B cell (primary cell): ENCODE measurements around the gene SLC39A12. TPM values are rescaled to one million over a fixed set of nuclear protein-coding genes. Genes with fewer than 3 reads are reported as not detected.

Source experiments
- ATAC-seq: fragments of 200-7000 bp; cut with Tn5 transposase; one replicate; pipeline ENCODE4 v1.10.0; 2021; ENCODE audit warnings: low read depth, mild to moderate bottlenecking, moderate number of reproducible peaks, moderate library complexity
- CTCF ChIA-PET: fragments of 350-600 bp; sonication (Branson Sonifier 250); formaldehyde crosslinking; loops from one replicate; lab custom pipeline; 2021; ENCODE audit warnings: antibody characterized with exemption, inconsistent platforms; lab: Charles Lee
- POLR2A ChIA-PET: fragments of 350-600 bp; sonication (Branson Sonifier 250); formaldehyde crosslinking; loops from one replicate; lab custom pipeline; 2021; ENCODE audit warnings: antibody characterized with exemption; lab: Charles Lee
- DNase-seq: peaks from one replicate; pipeline ENCODE4 v3.0.0; 2013
- H2AFZ ChIP-seq: 2 replicates; pipeline ENCODE4 v1.6.1; 2012; ENCODE audit warnings: mild to moderate bottlenecking, low read depth, low read length; ENCODE audit not compliant: insufficient read depth, poor library complexity, severe bottlenecking
- H3K27ac ChIP-seq, 2 donors: 1 replicate in 1 of 2; 2 replicates in 1 of 2; pipeline ENCODE4 v1.5.1; 2012 to 2013; ENCODE audit warnings: low read length in 2 of 2, mild to moderate bottlenecking in 2 of 2, moderate library complexity in 1 of 2
- H3K27me3 ChIP-seq, 4 experiments: fragments of 200-600 bp in 1 of 4; sonication (generic) in 1 of 4; replicated peaks in 1 of 4; 1 replicate in 2 of 4; 2 replicates in 2 of 4; pipeline versions ENCODE4 v1.6.1 to v1.7.0; 2013 to 2016; ENCODE audit warnings: low read length in 3 of 4, mild to moderate bottlenecking in 2 of 4, mixed read lengths in 1 of 4, moderate library complexity in 1 of 4; ENCODE audit not compliant: insufficient read depth in 4 of 4, control insufficient read depth in 3 of 4; ENCODE audit errors: control extremely low read depth in 1 of 4
- H3K36me3 ChIP-seq, 2 experiments: replicated peaks in 1 of 2; 1 replicate in 1 of 2; 2 replicates in 1 of 2; pipeline versions ENCODE4 v1.6.1 to v1.7.1; 2013; ENCODE audit warnings: low read length in 1 of 2; ENCODE audit not compliant: insufficient read depth in 2 of 2, control insufficient read depth in 1 of 2; ENCODE audit errors: control extremely low read depth in 1 of 2, extremely low read depth in 1 of 2
- H3K4me1 ChIP-seq, 2 donors: fragments of 200-600 bp in 1 of 2; sonication (generic) in 1 of 2; 1 replicate in 1 of 2; 2 replicates in 1 of 2; pipeline versions ENCODE4 v1.5.1 to v1.6.1; 2013 to 2017; ENCODE audit warnings: low read length in 2 of 2; ENCODE audit not compliant: control insufficient read depth in 2 of 2, insufficient read depth in 2 of 2
- H3K4me2 ChIP-seq: replicated peaks from 2 replicates; pipeline ENCODE3; 2012; ENCODE audit warnings: mild to moderate bottlenecking, low read depth, low read length; ENCODE audit not compliant: poor library complexity, severe bottlenecking
- H3K4me3 ChIP-seq, 5 experiments: fragments of 200-600 bp in 1 of 5; sonication (generic) in 1 of 5; 1 replicate in 3 of 5; 2 replicates in 2 of 5; pipeline versions ENCODE4 v1.5.1 to v1.7.0; 2011 to 2016; ENCODE audit warnings: low read length in 4 of 5, mild to moderate bottlenecking in 4 of 5, low read depth in 2 of 5, control low read depth in 1 of 5, moderate library complexity in 1 of 5; ENCODE audit not compliant: insufficient read depth in 1 of 5; ENCODE audit errors: control extremely low read depth in 1 of 5, extremely low read depth in 1 of 5
- H3K79me2 ChIP-seq: fragments of 200-600 bp; sonication (generic); one replicate; pipeline ENCODE4 v1.6.0; 2016; ENCODE audit warnings: low read length; ENCODE audit not compliant: control insufficient read depth, insufficient read depth
- H3K9ac ChIP-seq: fragments of 200-600 bp; sonication (generic); 2 replicates; pipeline ENCODE4 v1.6.1; 2017; ENCODE audit warnings: mild to moderate bottlenecking, low read length, moderate library complexity
- H3K9me3 ChIP-seq, 3 donors: one replicate each; pipeline versions ENCODE4 v1.6.1 to v1.7.1; 2013; ENCODE audit warnings: low read length in 2 of 3; ENCODE audit not compliant: control insufficient read depth in 2 of 3, insufficient read depth in 1 of 3; ENCODE audit errors: control extremely low read depth in 1 of 3
- H4K20me1 ChIP-seq: 2 replicates; pipeline ENCODE4 v1.6.0; 2012; ENCODE audit warnings: mild to moderate bottlenecking, low read length; ENCODE audit not compliant: insufficient read depth, control insufficient read depth, poor library complexity, severe bottlenecking
- H3K27ac Mint-ChIP-seq: one replicate; pipeline ENCODE4 v1.8.0; 2021; ENCODE audit warnings: mixed read lengths
- H3K27me3 Mint-ChIP-seq: one replicate; pipeline ENCODE4 v1.8.0; 2021; ENCODE audit warnings: mixed read lengths
- H3K4me1 Mint-ChIP-seq: one replicate; pipeline ENCODE4 v1.8.0; 2021; ENCODE audit warnings: mixed read lengths
- H3K4me3 Mint-ChIP-seq: one replicate; pipeline ENCODE4 v1.8.0; 2021; ENCODE audit warnings: mixed read lengths
- H3K9me3 Mint-ChIP-seq: one replicate; pipeline ENCODE4 v1.8.0; 2022; ENCODE audit warnings: mixed read lengths; ENCODE audit not compliant: insufficient read depth
- CTCF ChIP-seq: fragments of 200-600 bp; IDR thresholded peaks from one replicate; pipeline ENCODE4 v1.8.0; 2022; ENCODE audit warnings: antibody characterized with exemption, mild to moderate bottlenecking
- EZH2 ChIP-seq: IDR thresholded peaks from 2 replicates; pipeline ENCODE4 v1.6.1; 2012; ENCODE audit warnings: borderline replicate concordance, low read depth, mild to moderate bottlenecking, moderate library complexity, low read length; ENCODE audit not compliant: insufficient read depth, poor library complexity, severe bottlenecking
- WGBS: methylation state at CpG from one replicate; pipeline ENCODE4 v1.1.5; 2013; ENCODE audit warnings: missing lambda C conversion rate; ENCODE audit not compliant: insufficient coverage; 5-methylcytosine and 5-hydroxymethylcytosine counted together
- intact Hi-C: fragments of 100-400 bp; cut with micrococcal nuclease; formaldehyde crosslinking; loops from one replicate; pipeline ENCODE4 v1.10.0; 2022
- polyA plus RNA-seq: library from polyadenylated mRNA; depleted of rRNA; stranded (reverse); fragments of >200 nt; gene quantifications from 2 replicates; pipeline ENCODE4 v1.2.3, GENCODE V29; 2012
- total RNA-seq, 2 donors: library from RNA; stranded (reverse); fragments of 120-200 nt in 1 of 2; gene quantifications; 1 replicate in 1 of 2; 2 replicates in 1 of 2; pipeline versions ENCODE4 v1.2.3 to v1.2.4, GENCODE V29; 2013 to 2022

SLC39A12 gene
- total and polyA plus RNA-seq, 2 donors (not counting 1 experiment from before 2014, with no cell fraction given), result not detected

GRCh38 chr10:17954861-17955260 is 3.1 kb downstream of the SLC39A12 start:
- intact Hi-C loops, result no loop called here
- H3K27ac ChIP-seq, result no peak overlapping the region
- H3K4me3 ChIP-seq, result no peak overlapping the region
- DNase-seq, result no peak
- no CpG with 5 or more reads among the region's 2 CpGs for WGBS
- CTCF ChIA-PET, result no interaction called here
- no peaks in the 10 kb centered on the region for H3K4me1 Mint-ChIP-seq
- TF ChIP-seq CTCF (no peak), EZH2 (no peak)
- no peaks in the 10 kb centered on the region for H4K20me1 ChIP-seq
- no peaks in the 10 kb centered on the region for H3K36me3 ChIP-seq
- H3K9ac ChIP-seq, result no peak overlapping the region
- H3K9me3 Mint-ChIP-seq, result peaks cover 6% of the 10 kb centered on the region
- no peak overlapping the region for H3K27ac Mint-ChIP-seq
- no peak overlapping the region for H3K4me3 Mint-ChIP-seq
- POLR2A ChIA-PET, result no interaction called here
- no peak overlapping the region for H3K4me2 ChIP-seq
- peaks cover 8% of the 10 kb centered on the region for H3K27me3 Mint-ChIP-seq
- no peak overlapping the region for H2AFZ ChIP-seq
- H3K9me3 ChIP-seq, result peaks cover 0 to 8% (median under 1%) of the 10 kb centered on the region in 3 donors
- no peaks in the 10 kb centered on the region for H3K79me2 ChIP-seq
- no peak for ATAC-seq
- no peaks in the 10 kb centered on the region for H3K27me3 ChIP-seq
- H3K4me1 ChIP-seq, result no peaks in the 10 kb centered on the region

GRCh38 chr10:17958049-17958448 is 6.3 kb downstream of the SLC39A12 start:
- Histone ChIP-seq H3K9ac (no peak overlapping the region), H3K27me3 (no peaks in the 10 kb centered on the region), H3K4me1 (no peaks in the 10 kb centered on the region), H3K79me2 (no peaks in the 10 kb centered on the region), H3K4me2 (no peak overlapping the region), H2AFZ (no peak overlapping the region), H3K9me3 (peaks cover 0 to 3% (median 1%) of the 10 kb centered on the region in 3 donors), H4K20me1 (no peaks in the 10 kb centered on the region), H3K36me3 (no peaks in the 10 kb centered on the region), H3K4me3 (no peak overlapping the region), H3K27ac (no peak overlapping the region)
- CTCF ChIA-PET, result no interaction called here
- TF ChIP-seq CTCF, result no peak
- TF ChIP-seq EZH2, result no peak
- DNase-seq, result no peak
- POLR2A ChIA-PET, result no interaction called here
- WGBS, result 96% methylated on average over 3 of the region's 7 CpGs
- Mint-ChIP-seq H3K27me3 (peaks cover 8% of the 10 kb centered on the region), H3K27ac (no peak overlapping the region), H3K4me1 (no peaks in the 10 kb centered on the region), H3K9me3 (peaks cover 2% of the 10 kb centered on the region), H3K4me3 (no peak overlapping the region)
- ATAC-seq, result no peak
- intact Hi-C loops, result no loop called here
